GM19463 (cell line): ENCODE data around the gene LPGAT1.
A peak's percentile ranks its signal among the peaks of the same experiment; 100 is the strongest.
"Not testable (repeated sequence)": the region's sequence is repeated elsewhere in the genome, so short reads cannot be mapped to it uniquely, and the experiment has no call there.

Experiments used
- ATAC-seq: cut with Tn5 transposase; IDR thresholded peaks from one replicate; pipeline ENCODE4 v1.9.1; 2021; ENCODE audit warnings: mild to moderate bottlenecking, moderate library complexity; ENCODE audit not compliant: unreplicated experiment

Gene LPGAT1

DNA sequence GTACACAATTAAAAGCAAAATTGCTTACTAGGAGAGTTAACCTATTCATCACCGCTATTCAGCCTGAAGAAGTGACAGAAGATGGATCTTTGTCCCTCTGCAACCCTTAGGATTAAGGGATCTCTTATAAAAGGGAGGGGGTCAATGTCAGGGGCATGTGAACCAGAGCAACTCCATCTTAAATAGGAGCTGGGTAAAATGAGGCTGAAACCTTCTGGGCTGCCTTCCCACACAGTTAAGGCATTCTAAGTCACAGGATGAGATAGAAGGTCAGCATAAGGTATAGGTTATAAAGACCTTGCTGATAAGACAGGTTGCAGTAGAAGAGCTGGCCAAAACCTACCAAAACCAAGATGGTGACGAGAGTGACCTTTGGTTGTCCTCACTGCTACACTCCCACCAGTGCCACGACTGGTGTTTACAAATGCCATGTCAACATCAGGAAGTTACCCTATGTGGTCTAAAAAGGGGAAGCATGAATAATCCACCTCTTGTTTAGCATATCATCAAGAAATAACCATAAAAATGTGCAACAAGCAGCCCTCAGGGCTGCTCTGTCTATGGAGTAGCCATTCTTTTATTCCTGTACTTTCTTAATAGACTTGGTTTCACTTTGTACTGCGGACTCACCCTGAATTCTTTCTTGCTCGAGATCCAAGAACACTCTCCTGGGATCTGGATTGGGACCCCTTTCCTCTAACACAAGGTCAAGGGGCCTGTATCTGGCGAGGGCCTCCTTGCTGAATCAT, 119.8 kb downstream of the LPGAT1 start:
- no peak for ATAC-seq

DNA sequence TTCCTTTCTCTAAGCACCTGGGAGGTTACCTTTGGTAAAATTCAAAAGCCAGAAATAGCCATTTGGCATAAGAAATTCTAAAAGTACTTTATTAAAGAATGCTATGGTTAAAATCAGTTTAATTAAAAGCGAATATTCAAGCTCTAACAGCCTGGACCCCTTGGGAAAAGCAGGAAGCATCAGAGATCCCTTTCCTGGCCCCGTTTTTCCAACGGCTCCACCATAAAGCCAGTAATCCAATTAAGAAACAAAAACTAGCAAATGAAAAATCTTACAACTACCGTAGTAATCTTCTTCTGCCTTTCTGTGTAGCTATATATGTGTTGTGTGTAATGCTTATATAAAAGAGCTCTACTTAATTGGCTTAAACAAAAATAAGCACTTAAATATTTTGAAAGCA, 121.6 kb downstream of the LPGAT1 start:
- ATAC-seq: no peak

GRCh38 chr1:211708006-211708405, 122.6 kb downstream of the LPGAT1 start:
- ATAC-seq: no peak

GRCh38 chr1:211705467-211706091, 125.0 kb downstream of the LPGAT1 start:
- no peak for ATAC-seq

DNA sequence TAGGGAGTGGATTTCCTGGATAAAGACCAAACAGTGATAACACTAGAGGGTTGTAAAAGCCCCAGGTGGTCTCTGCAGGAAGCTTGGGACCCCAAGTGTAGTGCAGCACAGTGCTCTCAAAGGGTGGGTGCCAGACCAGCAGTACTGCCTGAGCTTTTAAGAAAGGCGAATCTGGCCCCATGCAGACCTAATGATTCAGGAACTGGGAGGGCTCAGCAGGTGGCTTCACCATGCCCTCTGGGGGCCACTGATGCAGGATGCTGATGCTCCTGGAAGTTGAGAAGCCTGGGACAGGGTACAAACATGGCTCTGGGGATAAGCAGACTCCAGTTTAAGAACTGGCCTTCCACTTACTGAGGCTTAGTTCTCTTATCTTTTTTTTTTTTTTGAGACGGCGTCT, 126.0 kb downstream of the LPGAT1 start:
- no peak for ATAC-seq

DNA sequence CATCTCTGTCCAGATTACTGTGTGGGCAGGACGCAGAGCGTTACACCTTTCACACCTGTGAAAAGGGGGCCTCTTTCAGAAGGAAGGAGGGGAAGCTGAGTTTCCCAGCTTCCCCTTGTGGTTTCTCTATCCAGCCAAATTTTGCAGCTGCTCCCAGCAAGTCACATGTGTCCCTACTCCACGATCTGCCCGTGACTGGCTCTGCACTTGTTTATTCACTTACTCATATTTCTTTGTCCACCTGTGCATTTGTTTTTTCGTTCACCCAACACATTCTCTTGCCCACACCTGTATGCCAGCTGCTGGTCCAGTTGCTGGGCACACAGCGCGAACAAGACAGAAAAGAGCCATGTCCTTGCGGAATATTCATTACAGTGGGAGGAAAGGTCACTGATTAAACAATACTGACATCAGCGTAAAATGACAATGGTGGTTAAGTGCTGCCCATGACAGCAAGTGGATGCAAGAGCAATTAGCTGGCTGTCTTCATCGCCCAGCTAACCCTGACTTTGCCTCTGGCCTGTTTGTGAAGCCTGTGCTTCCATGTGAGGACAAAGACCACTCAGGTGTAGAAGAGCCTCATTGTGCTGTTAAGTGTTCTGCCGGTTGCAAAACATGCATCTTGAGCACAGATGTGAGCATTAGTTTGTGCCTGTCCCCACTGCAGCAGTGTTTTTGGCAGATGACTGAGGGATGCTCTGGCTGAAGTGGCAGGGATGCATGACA, 126.6 kb downstream of the LPGAT1 start:
- ATAC-seq: no peak

DNA sequence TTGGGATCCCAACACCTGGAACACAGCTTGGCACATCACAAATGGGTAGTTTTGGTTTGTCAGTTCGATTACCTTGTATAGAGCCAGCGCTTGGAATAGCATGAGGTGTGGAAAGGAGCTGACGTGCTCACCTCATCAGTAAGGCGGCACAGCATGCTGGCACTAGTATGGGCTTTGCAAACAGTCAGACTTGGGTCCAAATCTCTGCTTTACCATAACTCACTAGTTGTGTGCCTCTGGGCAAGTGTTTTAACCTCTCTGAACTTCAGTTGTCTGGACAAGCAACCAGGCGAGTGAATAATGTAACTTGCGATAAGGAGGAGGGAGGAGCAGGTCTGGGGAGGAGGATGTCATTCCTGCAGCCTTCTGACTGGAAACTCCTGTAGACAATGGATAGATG, 128.8 kb downstream of the LPGAT1 start:
- no peak for ATAC-seq

DNA sequence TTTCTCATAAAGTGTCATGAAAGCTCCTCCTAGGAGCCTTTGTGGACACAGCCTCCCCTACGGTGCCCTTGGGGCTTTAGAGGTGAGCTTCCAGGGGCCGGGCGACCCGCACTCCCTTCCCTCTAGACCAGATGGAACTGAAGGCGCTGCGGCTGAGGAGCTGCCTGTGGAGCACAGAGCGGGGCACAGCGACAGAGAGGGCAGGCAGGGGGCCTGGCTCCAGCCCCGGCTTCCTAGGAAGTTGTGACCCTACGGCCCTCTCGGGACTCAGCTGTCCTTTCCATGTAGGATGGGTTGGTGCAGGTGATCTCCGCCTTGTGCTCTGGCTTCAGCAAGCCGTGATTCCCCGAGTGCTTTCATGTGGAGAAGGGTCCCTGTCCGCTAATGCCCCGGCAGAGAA, 131.5 kb downstream of the LPGAT1 start:
- ATAC-seq: no peak

GRCh38 chr1:211698161-211699026, 132.2 kb downstream of the LPGAT1 start:
- no peak for ATAC-seq

- ATAC-seq: peak; percentile 84
These were observed 133.2 kb downstream of the LPGAT1 start for GRCh38 chr1:211697356-211697755.

DNA sequence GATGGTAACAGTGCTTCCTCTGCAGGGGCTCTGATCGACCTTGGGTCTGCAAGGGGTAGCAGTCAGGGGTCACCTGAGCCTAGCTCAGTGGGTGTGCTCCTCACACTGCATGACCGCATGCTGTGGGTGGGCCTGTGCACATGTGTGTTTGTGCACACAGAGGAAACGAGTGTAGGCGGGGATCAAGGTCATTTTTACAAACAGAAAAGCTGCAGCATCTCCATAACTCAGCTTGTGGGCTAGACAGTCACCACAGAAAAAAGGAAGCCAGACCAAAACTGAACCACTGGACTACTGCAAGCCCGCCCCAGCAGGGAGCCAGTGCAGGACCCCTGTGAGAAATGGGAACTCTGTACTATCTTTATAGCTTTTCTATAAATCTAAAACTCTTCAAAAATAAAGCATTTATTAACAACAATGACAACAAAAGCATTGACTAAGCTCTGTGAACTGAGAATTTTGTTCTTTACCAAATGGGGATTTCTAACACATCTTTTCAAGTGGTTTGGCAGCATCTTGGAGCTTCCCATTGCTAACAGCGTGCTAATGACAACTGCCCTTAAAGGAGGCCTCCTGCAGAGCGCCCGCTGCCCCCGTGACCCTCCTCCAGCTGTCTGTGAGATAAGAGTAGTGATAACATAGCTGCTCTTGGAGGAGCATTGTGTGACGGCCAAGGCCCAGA, 135.3 kb downstream of the LPGAT1 start:
- peak; percentile 40 for ATAC-seq

DNA sequence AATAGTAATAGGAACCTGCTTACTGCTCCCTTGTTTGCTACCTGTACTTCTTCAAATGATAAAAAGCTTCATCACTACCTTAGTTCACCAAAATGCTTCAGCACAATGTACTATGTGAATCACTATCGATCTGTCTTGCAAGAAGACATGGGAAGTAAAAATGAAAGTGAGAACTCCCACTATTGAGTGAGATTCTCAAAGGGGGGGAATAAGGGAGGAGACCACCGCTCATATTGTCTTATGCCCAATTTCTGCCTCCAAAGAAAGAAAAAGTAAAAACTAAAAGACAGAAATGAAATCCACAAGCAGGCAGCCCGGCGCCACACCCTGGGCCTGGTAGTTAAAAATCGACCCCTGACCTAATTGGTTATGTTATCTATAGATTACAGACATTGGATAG, 136.7 kb downstream of the LPGAT1 start:
- not testable (repeated sequence) for ATAC-seq
